Natural killer cell (primary cell): ENCODE results near the gene DNAH11. TPM values are rescaled to one million over a fixed set of nuclear protein-coding genes. Genes with fewer than 3 reads are reported as not detected.
"Not testable (repeated sequence)": the region's sequence is repeated elsewhere in the genome, so short reads cannot be mapped to it uniquely, and the experiment has no call there.

Experiments used
- ATAC-seq, 3 donors: fragments of 150-1000 bp in 2 of 3; fragments of 200-7000 bp in 1 of 3; cut with Tn5 transposase; 1 replicate in 1 of 3; 2 replicates in 2 of 3; pipeline ENCODE4 v1.10.0; 2021; ENCODE audit warnings: mild to moderate bottlenecking in 2 of 3, moderate library complexity in 2 of 3
- DNase-seq, 2 donors: peaks; one replicate each; pipeline versions ENCODE4 v3.0.0 to v3.0.0-alpha.2; 2013 to 2021; ENCODE audit warnings: mixed read lengths in 1 of 2
- H3K27ac ChIP-seq: one replicate; pipeline ENCODE4 v1.5.1; 2013; ENCODE audit warnings: mild to moderate bottlenecking, low read length
- H3K27me3 ChIP-seq: one replicate; pipeline ENCODE4 v1.6.1; 2013; ENCODE audit warnings: low read length; ENCODE audit not compliant: control insufficient read depth, insufficient read depth
- H3K36me3 ChIP-seq: one replicate; pipeline ENCODE4 v1.6.1; 2013; ENCODE audit warnings: low read length; ENCODE audit not compliant: control insufficient read depth, insufficient read depth
- H3K4me1 ChIP-seq: one replicate; pipeline ENCODE4 v1.6.1; 2013; ENCODE audit warnings: low read length; ENCODE audit not compliant: control insufficient read depth, insufficient read depth
- H3K4me3 ChIP-seq: one replicate; pipeline ENCODE4 v1.5.1; 2013; ENCODE audit warnings: low read length
- H3K9me3 ChIP-seq: one replicate; pipeline ENCODE4 v1.6.1; 2013; ENCODE audit warnings: low read length; ENCODE audit not compliant: control insufficient read depth, insufficient read depth
- H3K27ac Mint-ChIP-seq, 2 donors: one replicate each; pipeline ENCODE4 v1.8.0; 2022; ENCODE audit warnings: mild to moderate bottlenecking in 2 of 2, mixed read lengths in 2 of 2, moderate library complexity in 1 of 2
- H3K27me3 Mint-ChIP-seq, 2 donors: one replicate each; pipeline ENCODE4 v1.8.0; 2022; ENCODE audit warnings: low read depth in 2 of 2, mixed read lengths in 2 of 2
- H3K36me3 Mint-ChIP-seq: one replicate; pipeline ENCODE4 v1.8.0; 2022; ENCODE audit warnings: mixed read lengths
- H3K4me1 Mint-ChIP-seq, 2 donors: one replicate each; pipeline ENCODE4 v1.8.0; 2022; ENCODE audit warnings: mixed read lengths in 2 of 2
- H3K4me3 Mint-ChIP-seq: one replicate; pipeline ENCODE4 v1.8.0; 2022; ENCODE audit warnings: mild to moderate bottlenecking, moderate library complexity, mixed read lengths
- H3K9me3 Mint-ChIP-seq, 2 donors: one replicate each; pipeline ENCODE4 v1.8.0; 2022; ENCODE audit warnings: mixed read lengths in 2 of 2
- CTCF ChIP-seq: fragments of 200-600 bp; IDR thresholded peaks from one replicate; pipeline ENCODE4 v1.8.0; 2022; ENCODE audit warnings: antibody characterized with exemption
- WGBS: methylation state at CpG from one replicate; pipeline ENCODE4 v1.1.7; 2013; ENCODE audit warnings: missing lambda C conversion rate; ENCODE audit not compliant: insufficient coverage; 5-methylcytosine and 5-hydroxymethylcytosine counted together
- intact Hi-C: fragments of 100-400 bp; cut with micrococcal nuclease; formaldehyde crosslinking; loops from one replicate; pipeline ENCODE4 v1.14.2; 2022
- total RNA-seq, 4 donors: library from RNA; stranded (reverse); fragments of 120-200 nt in 1 of 4; gene quantifications; one replicate each; pipeline versions ENCODE4 v1.2.3 to v1.2.4, GENCODE V29; 2013 to 2022

The DNAH11 gene
- total RNA-seq, 3 donors from 2014 or later (not counting 1 experiment from before 2014, with no cell fraction given) = 0.09 to 0.48 (median 0.39) TPM

- intact Hi-C loops = no loop called here
- H3K36me3 ChIP-seq = no peaks in the 10 kb centered on the region
- no peak for TF ChIP-seq CTCF
- Mint-ChIP-seq H3K9me3 (no peaks in the 10 kb centered on the region), H3K27me3 (no peaks in the 10 kb centered on the region), H3K27ac (no peak overlapping the region), H3K4me1 (peaks cover 0 to 4% of the 10 kb centered on the region in 2 donors), H3K36me3 (no peaks in the 10 kb centered on the region), H3K4me3 (no peak overlapping the region)
- no peaks in the 10 kb centered on the region for H3K4me1 ChIP-seq
- DNase-seq (no peak), ATAC-seq (no peak)
- no peaks in the 10 kb centered on the region for H3K9me3 ChIP-seq
- H3K27me3 ChIP-seq = no peaks in the 10 kb centered on the region
- no peak overlapping the region for H3K27ac ChIP-seq
- WGBS = 61% methylated on average over 5 of the region's 5 CpGs
- no peak overlapping the region for H3K4me3 ChIP-seq
Observed at GRCh38 chr7:21869785-21870402, 327.1 kb downstream of the DNAH11 start.

DNA sequence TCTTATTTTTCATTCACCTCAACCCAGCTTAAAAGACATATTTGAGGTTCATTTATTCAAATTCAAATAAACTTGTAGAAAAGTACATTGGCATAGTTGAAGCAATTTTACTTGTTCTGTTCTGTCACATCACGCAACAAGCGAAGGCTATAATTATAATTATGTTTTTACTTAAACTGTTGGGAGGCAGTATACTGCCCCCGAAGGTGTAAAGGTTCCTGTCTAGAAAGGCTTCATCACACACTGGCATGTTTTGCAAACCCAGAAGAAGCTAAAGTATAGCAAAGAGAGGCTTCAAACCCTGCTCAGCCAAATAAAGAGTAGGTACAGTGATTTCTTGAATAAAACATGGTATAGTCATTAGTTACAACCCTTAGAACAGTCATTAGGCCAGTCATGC lies 340.2 kb downstream of the DNAH11 start:
- no peaks in the 10 kb centered on the region for H3K9me3 ChIP-seq
- H3K36me3 Mint-ChIP-seq = no peaks in the 10 kb centered on the region
- DNase-seq = no peak
- H3K4me3 ChIP-seq = no peak overlapping the region
- no peaks in the 10 kb centered on the region for H3K27me3 ChIP-seq
- H3K4me1 ChIP-seq = no peaks in the 10 kb centered on the region
- no peaks in the 10 kb centered on the region for H3K4me1 Mint-ChIP-seq
- no peak for ATAC-seq
- no peaks in the 10 kb centered on the region for H3K27me3 Mint-ChIP-seq
- no peak overlapping the region for H3K27ac ChIP-seq
- 100% methylated on average over 2 of the region's 3 CpGs for WGBS
- no peak for TF ChIP-seq CTCF
- no peak overlapping the region for H3K27ac Mint-ChIP-seq
- no peaks in the 10 kb centered on the region for H3K36me3 ChIP-seq
- H3K9me3 Mint-ChIP-seq = no peaks in the 10 kb centered on the region
- intact Hi-C loops = no loop called here
- H3K4me3 Mint-ChIP-seq = no peak overlapping the region

- H3K27ac ChIP-seq, H3K27me3 Mint-ChIP-seq, H3K4me1 Mint-ChIP-seq, H3K4me3 ChIP-seq, DNase-seq, H3K4me1 ChIP-seq, H3K27ac Mint-ChIP-seq, H3K36me3 ChIP-seq, H3K4me3 Mint-ChIP-seq, H3K9me3 ChIP-seq, ATAC-seq, intact Hi-C loops, H3K27me3 ChIP-seq, H3K9me3 Mint-ChIP-seq, H3K36me3 Mint-ChIP-seq: not testable (repeated sequence)
- WGBS = 82% methylated on average over 1 of the region's 2 CpGs
Observed at GRCh38 chr7:21883501-21883900, 340.7 kb downstream of the DNAH11 start.

GRCh38 chr7:21884496-21884895 lies 341.7 kb downstream of the DNAH11 start:
- Histone ChIP-seq H3K4me1 (no peaks in the 10 kb centered on the region), H3K9me3 (no peaks in the 10 kb centered on the region), H3K4me3 (no peak overlapping the region), H3K27ac (no peak overlapping the region), H3K27me3 (no peaks in the 10 kb centered on the region), H3K36me3 (no peaks in the 10 kb centered on the region)
- TF ChIP-seq CTCF = no peak
- WGBS = 95% methylated on average over 7 of the region's 7 CpGs
- ATAC-seq = no peak
- intact Hi-C loops = no loop called here
- H3K36me3 Mint-ChIP-seq = no peaks in the 10 kb centered on the region
- H3K4me3 Mint-ChIP-seq = no peak overlapping the region
- no peaks in the 10 kb centered on the region for H3K27me3 Mint-ChIP-seq
- no peak for DNase-seq
- no peak overlapping the region for H3K27ac Mint-ChIP-seq
- H3K9me3 Mint-ChIP-seq = no peaks in the 10 kb centered on the region
- no peaks in the 10 kb centered on the region for H3K4me1 Mint-ChIP-seq
